ENCODE data around the gene VPS39. TPM values are rescaled to one million over a fixed set of nuclear protein-coding genes. Genes with fewer than 3 reads are reported as not detected.

VPS39 gene
- total and polyA plus RNA-seq, 2 donors (not counting 3 experiments of a cell fraction or from before 2014, with no cell fraction given) = 56.5 to 56.7 TPM

- no peak overlapping the region for H2AFZ ChIP-seq (ENCODE audit: low read depth, low read length)
- no peak overlapping the region for H3K4me3 ChIP-seq (replicated peaks in 1 of 3; ENCODE audit: insufficient read depth in 1 of 3, low read depth in 1 of 3, low read length in 3 of 3)
- H4K20me1 ChIP-seq (replicated peaks; ENCODE audit: control insufficient read depth, extremely low read depth, insufficient read depth, low read length) = no peaks in the 10 kb centered on the region
- H3K4me1 ChIP-seq (ENCODE audit: control insufficient read depth, extremely low read depth, insufficient read depth, low read length) = no peaks in the 10 kb centered on the region
- intact Hi-C loops (cut with micrococcal nuclease) = no loop called here
- no peaks in the 10 kb centered on the region for H3K79me2 ChIP-seq (ENCODE audit: control insufficient read depth, insufficient read depth, low read length)
- CTCF ChIA-PET = interaction anchor here (0.8 to 3.5 kb wide), 4 partner anchors 8 to 239 kb away, joined by 3 to 24 read pairs (median 4); no protein-coding TSS in a partner anchor
- FAIRE-seq (no peak), DNase-seq (ENCODE audit: low read depth, low spot score) (no peak)
- no peak overlapping the region for H3K27ac ChIP-seq (ENCODE audit: insufficient read depth, low read depth, low read length)
- H3K27me3 ChIP-seq (ENCODE audit: control insufficient read depth in 2 of 2, insufficient read depth in 2 of 2, low read length in 2 of 2) = peaks cover 0 to 4% of the 10 kb centered on the region in 2 experiments
- TF ChIP-seq EZH2 (IDR thresholded peaks at IDR 0.05; ENCODE audit: borderline replicate concordance, low read depth, low read length, severe bottlenecking) = no peak
- TF ChIP-seq POLR2AphosphoS5 (IDR thresholded peaks at IDR 0.05; ENCODE audit: insufficient read depth, low read depth, low read length) = no peak
- no peak overlapping the region for H3K9ac ChIP-seq (replicated peaks; ENCODE audit: extremely low read depth, insufficient read depth, low read length)
- dilution Hi-C loops (cut with MboI; ENCODE audit: extremely low pct_ligation_motif_present, low sequenced_read_pairs) = no loop called here
- POLR2A ChIA-PET = no interaction called here
- H3K36me3 ChIP-seq (ENCODE audit: control insufficient read depth in 2 of 2, extremely low read depth in 1 of 2, insufficient read depth in 2 of 2, low read length in 2 of 2) = no peaks in the 10 kb centered on the region
- H3K4me2 ChIP-seq (ENCODE audit: insufficient read depth, low read length) = no peak overlapping the region
- H3K9me3 ChIP-seq (replicated peaks; ENCODE audit: control insufficient read depth, insufficient read depth, low read length) = no peaks in the 10 kb centered on the region
- BruUV-seq (replicated peaks) = no TSS peak
- H3K9me1 ChIP-seq (replicated peaks; ENCODE audit: control insufficient read depth, extremely low read depth, insufficient read depth, low read length) = no peaks in the 10 kb centered on the region
Observed at GRCh38 chr15:42145546-42146455, 62.3 kb downstream of the VPS39 start.

GRCh38 chr15:42144841-42145375 lies 63.2 kb downstream of the VPS39 start:
- BruUV-seq (replicated peaks) = no TSS peak
- dilution Hi-C loops (cut with MboI; ENCODE audit: extremely low pct_ligation_motif_present, low sequenced_read_pairs) (no loop called here), intact Hi-C loops (cut with micrococcal nuclease) (no loop called here)
- FAIRE-seq (no peak), DNase-seq (ENCODE audit: low read depth, low spot score) (no peak)
- TF ChIP-seq MAX (IDR thresholded peaks at IDR 0.05; ENCODE audit: insufficient read depth, insufficient read length) (no peak), FOS (IDR thresholded peaks at IDR 0.05; ENCODE audit: borderline replicate concordance, insufficient read depth, low read length) (no peak), MYC (IDR thresholded peaks at IDR 0.05; ENCODE audit: low read depth, low read length) (no peak), POLR2A (IDR thresholded peaks at IDR 0.05; ENCODE audit: low read depth, low read length) (no peak), GATA2 (IDR thresholded peaks at IDR 0.05; ENCODE audit: insufficient read depth, insufficient read length, low read depth, low read length) (no peak), POLR2AphosphoS5 (IDR thresholded peaks at IDR 0.05; ENCODE audit: insufficient read depth, low read depth, low read length) (no peak), EZH2 (IDR thresholded peaks at IDR 0.05; ENCODE audit: borderline replicate concordance, low read depth, low read length, severe bottlenecking) (no peak), JUN (IDR thresholded peaks at IDR 0.05; ENCODE audit: borderline replicate concordance, insufficient read depth, insufficient read length, low read depth) (no peak), CTCF (IDR thresholded peaks at IDR 0.05; ENCODE audit: extremely low read depth in 1 of 2, insufficient read depth in 1 of 2, low read depth in 1 of 2, low read length in 2 of 2) (no peak)
- peaks cover 2 to 4% of the 10 kb centered on the region in 2 experiments for H3K27me3 ChIP-seq (ENCODE audit: control insufficient read depth in 2 of 2, insufficient read depth in 2 of 2, low read length in 2 of 2)
- H3K36me3 ChIP-seq (ENCODE audit: control insufficient read depth in 2 of 2, extremely low read depth in 1 of 2, insufficient read depth in 2 of 2, low read length in 2 of 2) = no peaks in the 10 kb centered on the region
- no peaks in the 10 kb centered on the region for H3K79me2 ChIP-seq (ENCODE audit: control insufficient read depth, insufficient read depth, low read length)
- no peak overlapping the region for H3K4me3 ChIP-seq (replicated peaks in 1 of 3; ENCODE audit: insufficient read depth in 1 of 3, low read depth in 1 of 3, low read length in 3 of 3)
- no peaks in the 10 kb centered on the region for H3K9me3 ChIP-seq (replicated peaks; ENCODE audit: control insufficient read depth, insufficient read depth, low read length)
- H3K9ac ChIP-seq (replicated peaks; ENCODE audit: extremely low read depth, insufficient read depth, low read length) = no peak overlapping the region
- ChIA-PET CTCF (interaction anchor here (0.8 to 1.5 kb wide), 3 partner anchors 11 to 240 kb away, joined by 3 to 4 read pairs (median 3); no protein-coding TSS in a partner anchor), POLR2A (no interaction called here)
- H3K9me1 ChIP-seq (replicated peaks; ENCODE audit: control insufficient read depth, extremely low read depth, insufficient read depth, low read length) = no peaks in the 10 kb centered on the region
- H2AFZ ChIP-seq (ENCODE audit: low read depth, low read length) = no peak overlapping the region
- H3K4me2 ChIP-seq (ENCODE audit: insufficient read depth, low read length) = no peak overlapping the region
- no peaks in the 10 kb centered on the region for H3K4me1 ChIP-seq (ENCODE audit: control insufficient read depth, extremely low read depth, insufficient read depth, low read length)
- H3K27ac ChIP-seq (ENCODE audit: insufficient read depth, low read depth, low read length) = no peak overlapping the region
- no peaks in the 10 kb centered on the region for H4K20me1 ChIP-seq (replicated peaks; ENCODE audit: control insufficient read depth, extremely low read depth, insufficient read depth, low read length)
